H1 (cell line): ENCODE data around the gene MKX. TPM values are rescaled to one million over a fixed set of nuclear protein-coding genes. Genes with fewer than 3 reads are reported as not detected.

Experiments used
- CTCF ChIA-PET: fragments of 300-600 bp; sonication (Branson Sonifier 250); formaldehyde crosslinking; loops from one replicate; lab custom pipeline; 2021; ENCODE audit not compliant: partially characterized antibody; lab: Charles Lee
- POLR2A ChIA-PET: fragments of 300-600 bp; sonication (Branson Sonifier 250); formaldehyde crosslinking; loops from one replicate; lab custom pipeline; 2021; ENCODE audit warnings: inconsistent platforms; ENCODE audit not compliant: partially characterized antibody; lab: Charles Lee
- DNase-seq, 2 experiments: peaks; one replicate each; pipeline versions ENCODE4 v3.0.0 to v3.0.0-alpha.2; 2010 to 2022; ENCODE audit warnings: low spot score in 2 of 2, low read depth in 1 of 2, mixed read lengths in 1 of 2
- FAIRE-seq: peaks from 2 replicates; lab custom pipeline; 2011; peaks lifted over from hg19 to GRCh38; lab: Jason Lieb, UNC
- H2AFZ ChIP-seq: 2 replicates; pipeline ENCODE4 v1.8.1; 2012; ENCODE audit warnings: low read length, inconsistent platforms
- H2AK5ac ChIP-seq: 2 replicates; pipeline ENCODE4 v1.6.1; 2013; ENCODE audit warnings: low read depth, low read length
- H2BK120ac ChIP-seq: replicated peaks from 2 replicates; pipeline ENCODE3; 2013; ENCODE audit warnings: low read depth, low read length, inconsistent platforms
- H2BK12ac ChIP-seq: 2 replicates; pipeline ENCODE4 v1.6.1; 2013; ENCODE audit warnings: low read depth, low read length
- H2BK15ac ChIP-seq: 2 replicates; pipeline ENCODE4 v1.6.1; 2013; ENCODE audit warnings: low read length
- H2BK20ac ChIP-seq: 2 replicates; pipeline ENCODE4 v1.6.1; 2013; ENCODE audit warnings: low read length
- H2BK5ac ChIP-seq: 2 replicates; pipeline ENCODE4 v1.6.1; 2013; ENCODE audit warnings: low read depth, low read length
- H3K14ac ChIP-seq: 2 replicates; pipeline ENCODE4 v1.6.1; 2013; ENCODE audit warnings: inconsistent platforms; ENCODE audit not compliant: insufficient read length
- H3K18ac ChIP-seq: 2 replicates; pipeline ENCODE4 v1.6.1; 2013; ENCODE audit warnings: low read length; ENCODE audit errors: extremely low read depth
- H3K23ac ChIP-seq: 2 replicates; pipeline ENCODE4 v1.6.1; 2013; ENCODE audit warnings: inconsistent platforms; ENCODE audit not compliant: insufficient read length
- H3K23me2 ChIP-seq: 2 replicates; pipeline ENCODE4 v1.6.1; 2013; ENCODE audit warnings: low read depth, low read length
- H3K27ac ChIP-seq: 2 replicates; pipeline ENCODE4 v1.6.1; 2011; ENCODE audit warnings: low read depth, low read length, inconsistent platforms
- H3K27me3 ChIP-seq, 4 experiments: replicated peaks in 1 of 4; 1 replicate in 1 of 4; 2 replicates in 3 of 4; pipeline versions ENCODE4 v1.6.1 to v1.8.1; 2011 to 2013; ENCODE audit warnings: low read length in 3 of 4, mild to moderate bottlenecking in 3 of 4, inconsistent platforms in 2 of 4, mixed read lengths in 2 of 4, moderate library complexity in 1 of 4; ENCODE audit not compliant: control insufficient read depth in 3 of 4, insufficient read depth in 3 of 4; ENCODE audit errors: extremely low read depth in 1 of 4
- H3K36me3 ChIP-seq, 4 experiments: 2 replicates each; pipeline versions ENCODE4 v1.6.1 to v1.8.1; 2011 to 2013; ENCODE audit warnings: mild to moderate bottlenecking in 4 of 4, low read length in 3 of 4, moderate library complexity in 2 of 4, control low read depth in 1 of 4, inconsistent platforms in 1 of 4; ENCODE audit not compliant: insufficient read depth in 4 of 4, control insufficient read depth in 2 of 4
- H3K4ac ChIP-seq: replicated peaks from 2 replicates; pipeline ENCODE3; 2013; ENCODE audit warnings: low read length, low read depth, mixed read lengths, inconsistent platforms; ENCODE audit not compliant: insufficient read length
- H3K4me1 ChIP-seq, 4 experiments: replicated peaks in 1 of 4; 1 replicate in 1 of 4; 2 replicates in 3 of 4; pipeline versions ENCODE4 v1.6.1 to v1.8.1; 2011 to 2013; ENCODE audit warnings: low read length in 3 of 4, inconsistent platforms in 2 of 4, mixed read lengths in 1 of 4; ENCODE audit not compliant: insufficient read depth in 4 of 4, control insufficient read depth in 3 of 4
- H3K4me2 ChIP-seq, 2 experiments: 2 replicates each; pipeline versions ENCODE4 v1.6.1 to v1.8.1; 2011 to 2013; ENCODE audit warnings: low read depth in 2 of 2, low read length in 2 of 2, control low read depth in 1 of 2, inconsistent platforms in 1 of 2, mild to moderate bottlenecking in 1 of 2; ENCODE audit not compliant: insufficient read depth in 1 of 2
- H3K4me3 ChIP-seq, 4 experiments: fragments of 200-600, 300-600 bp in 1 of 4; sonication (generic), shearing (Covaris generic), sonication (Bioruptor Twin) in 1 of 4; 2 replicates each; pipeline versions ENCODE4 v1.5.1 to v1.8.1; 2011 to 2016; ENCODE audit warnings: low read length in 4 of 4, low read depth in 3 of 4, control low read depth in 2 of 4, inconsistent platforms in 2 of 4, mild to moderate bottlenecking in 2 of 4, mixed read lengths in 1 of 4, moderate library complexity in 1 of 4; ENCODE audit not compliant: insufficient read depth in 2 of 4; ENCODE audit errors: extremely low read depth in 1 of 4
- H3K56ac ChIP-seq: replicated peaks from 2 replicates; pipeline ENCODE3; 2013; ENCODE audit warnings: low read depth, mild to moderate bottlenecking, mixed read lengths, low read length, inconsistent platforms; ENCODE audit not compliant: insufficient read length
- H3K79me1 ChIP-seq: 2 replicates; pipeline ENCODE4 v1.6.1; 2013; ENCODE audit warnings: low read depth, low read length, control low read depth
- H3K79me2 ChIP-seq, 2 experiments: 2 replicates each; pipeline versions ENCODE4 v1.6.1 to v1.8.1; 2012 to 2013; ENCODE audit warnings: low read length in 2 of 2, mild to moderate bottlenecking in 2 of 2, inconsistent platforms in 1 of 2; ENCODE audit not compliant: insufficient read depth in 2 of 2, control insufficient read depth in 1 of 2
- H3K9ac ChIP-seq, 4 experiments: replicated peaks in 1 of 4; 1 replicate in 1 of 4; 2 replicates in 3 of 4; pipeline versions ENCODE4 v1.6.1 to v1.8.1; 2011 to 2013; ENCODE audit warnings: low read depth in 3 of 4, low read length in 3 of 4, control low read depth in 2 of 4, mild to moderate bottlenecking in 2 of 4, moderate library complexity in 2 of 4, inconsistent platforms in 1 of 4; ENCODE audit errors: extremely low read depth in 1 of 4
- H3K9me3 ChIP-seq, 2 experiments: 2 replicates each; pipeline versions ENCODE4 v1.6.1 to v1.8.1; 2012 to 2013; ENCODE audit warnings: mild to moderate bottlenecking in 2 of 2, moderate library complexity in 2 of 2, control low read depth in 1 of 2, inconsistent platforms in 1 of 2, low read depth in 1 of 2, low read length in 1 of 2, mixed read lengths in 1 of 2; ENCODE audit not compliant: insufficient read depth in 2 of 2
- H4K20me1 ChIP-seq, 2 experiments: replicated peaks in 1 of 2; 2 replicates each; pipeline versions ENCODE3 to v1.8.1; 2011 to 2013; ENCODE audit warnings: inconsistent platforms in 2 of 2, low read length in 2 of 2, mild to moderate bottlenecking in 1 of 2; ENCODE audit not compliant: insufficient read depth in 2 of 2, control insufficient read depth in 1 of 2
- H4K5ac ChIP-seq: 2 replicates; pipeline ENCODE4 v1.6.1; 2013; ENCODE audit warnings: low read length, low read depth, mixed read lengths, inconsistent platforms; ENCODE audit not compliant: insufficient read length
- H4K8ac ChIP-seq: 2 replicates; pipeline ENCODE4 v1.8.0; 2013; ENCODE audit warnings: mild to moderate bottlenecking, moderate library complexity, low read length, inconsistent platforms; ENCODE audit not compliant: insufficient read depth; ENCODE audit errors: extremely low read depth
- H4K91ac ChIP-seq: replicated peaks from 2 replicates; pipeline ENCODE3; 2013; ENCODE audit warnings: low read length, mixed read lengths, inconsistent platforms; ENCODE audit not compliant: insufficient read length
- CHD1 ChIP-seq: IDR thresholded peaks from 2 replicates; pipeline ENCODE4 v1.6.1; 2012; ENCODE audit warnings: low read depth, low read length, improper control_type of control experiment
- POU5F1 ChIP-seq: IDR thresholded peaks from 2 replicates; pipeline ENCODE4 v1.6.1; 2011; ENCODE audit warnings: low read depth, mild to moderate bottlenecking, low read length, moderate library complexity
- WGBS, 2 experiments: shearing (Covaris generic) in 1 of 2; methylation state at CpG; one replicate each; pipeline versions ENCODE4 v1.1.6 to v1.1.7; 2013 to 2015; ENCODE audit warnings: low lambda C conversion rate in 2 of 2, mixed read lengths in 2 of 2, inconsistent platforms in 1 of 2, low coverage in 1 of 2, missing lambda C conversion rate in 1 of 2; ENCODE audit not compliant: insufficient replicate concordance in 2 of 2, insufficient coverage in 1 of 2, insufficient read length in 1 of 2; ENCODE audit errors: extremely low coverage in 1 of 2, missing lambda C conversion rate in 1 of 2; 5-methylcytosine and 5-hydroxymethylcytosine counted together
- polyA plus RNA-seq, 7 experiments: library from polyadenylated mRNA; depleted of rRNA in 3 of 7; stranded (reverse) in 5 of 7; unstranded in 2 of 7; fragments of >200 nt in 5 of 7; fragments of 200-250 nt in 2 of 7; gene quantifications; 1 replicate in 5 of 7; 2 replicates in 1 of 7; 4 replicates in 1 of 7; pipeline versions ENCODE4 v1.2.1 to v1.2.3, GENCODE V29; 2011 to 2013; ENCODE audit warnings: missing spikeins in 2 of 7, mixed read lengths in 2 of 7
- total RNA-seq: library from RNA; stranded (reverse); fragmentation: NEBNext Ultra II Directional; extraction: Animal tissue kit (Norgen Biotek cat#: 25700); gene quantifications from 2 replicates; pipeline ENCODE4 v1.2.1, GENCODE V29; 2021

MKX gene
- total and polyA plus RNA-seq, 2 of the 8 experiments (the other 6 are each of a cell fraction or from before 2014, with no cell fraction given): 0.21 to 1.3 TPM

- H3K4me1 ChIP-seq: peaks cover 0 to 13% (median 8%) of the 10 kb centered on the region in 4 experiments; a peak in 6 of 7 replicates
- ChIA-PET POLR2A (no interaction called here), CTCF (no interaction called here)
- no peak overlapping the region for H4K5ac ChIP-seq
- no peaks in the 10 kb centered on the region for H3K36me3 ChIP-seq
- H3K18ac ChIP-seq: no peak overlapping the region
- H3K4me3 ChIP-seq: no peak overlapping the region
- FAIRE-seq: no peak
- H2BK5ac ChIP-seq: no peak overlapping the region
- no peak overlapping the region for H2AFZ ChIP-seq
- H2AK5ac ChIP-seq: no peak overlapping the region
- H3K23ac ChIP-seq: no peak overlapping the region
- no peak overlapping the region for H4K8ac ChIP-seq
- no peak overlapping the region for H2BK12ac ChIP-seq
- no peak overlapping the region for H3K9ac ChIP-seq
- no peak overlapping the region for H2BK15ac ChIP-seq
- no peaks in the 10 kb centered on the region for H3K79me1 ChIP-seq
- 48% methylated on average over 4 of the region's 4 CpGs; no CpG with 5 or more reads in 1 of the 2 experiments for WGBS, 2 experiments
- TF ChIP-seq POU5F1 (no peak), CHD1 (no peak)
- H3K79me2 ChIP-seq: no peaks in the 10 kb centered on the region
- H2BK120ac ChIP-seq: no peak overlapping the region
- H3K14ac ChIP-seq: no peak overlapping the region
- H3K9me3 ChIP-seq: no peaks in the 10 kb centered on the region
- H3K4me2 ChIP-seq: no peak overlapping the region
- H3K4ac ChIP-seq: no peak overlapping the region
- peaks cover 21% of the 10 kb centered on the region for H3K23me2 ChIP-seq
- H2BK20ac ChIP-seq: no peak overlapping the region
- DNase-seq: no peak
- H3K27me3 ChIP-seq: peaks cover 33 to 56% (median 45%) of the 10 kb centered on the region in 4 experiments
- peaks cover 3 to 5% of the 10 kb centered on the region in 2 experiments for H4K20me1 ChIP-seq
- no peak overlapping the region for H3K27ac ChIP-seq
- no peak overlapping the region for H3K56ac ChIP-seq
- H4K91ac ChIP-seq: no peak overlapping the region
Measured at GRCh38 chr10:27748601-27749000, 3.0 kb upstream of the MKX start.
